Measurements from ENCODE around the gene REL.

Gene REL

GRCh38 chr2:60855989-60856669 lies 25.2 kb upstream of the REL start:
- no peaks in the 10 kb centered on the region for H4K20me1 ChIP-seq (ENCODE audit: low read depth, low read length)
- no peaks in the 10 kb centered on the region for H3F3A ChIP-seq (ENCODE audit: insufficient read depth)
- no peaks in the 10 kb centered on the region for H3K9me2 ChIP-seq (replicated peaks; ENCODE audit: insufficient read depth, low read length)
- no peaks in the 10 kb centered on the region for H3K9me3 ChIP-seq (ENCODE audit: insufficient read depth, low read length)
- no peaks in the 10 kb centered on the region for H3K36me3 ChIP-seq (ENCODE audit: low read length)
- H2AFZ ChIP-seq (ENCODE audit: low read depth, low read length, severe bottlenecking), result no peak overlapping the region
- H3K27me3 ChIP-seq (ENCODE audit: low read length), result no peaks in the 10 kb centered on the region
- no peak overlapping the region for H3K9ac ChIP-seq (ENCODE audit: low read length)
- no peak overlapping the region for H3K4me3 ChIP-seq (ENCODE audit: insufficient read depth, low read length, poor library complexity, severe bottlenecking)
- TF ChIP-seq CTCF (IDR thresholded peaks at IDR 0.05; ENCODE audit: insufficient read depth, low read length, poor library complexity, severe bottlenecking), result no peak
- no peak for TF ChIP-seq EZH2phosphoT487 (conservative IDR thresholded peaks at IDR 0.05; ENCODE audit: low read length)
- H3K27ac ChIP-seq (ENCODE audit: low read depth, low read length), result no peak overlapping the region
- no peaks in the 10 kb centered on the region for H3K79me2 ChIP-seq (ENCODE audit: insufficient read depth, low read length)
- no peak overlapping the region for H3K4me2 ChIP-seq (ENCODE audit: low read depth, low read length, poor library complexity, severe bottlenecking)

GRCh38 chr2:60857056-60857455 lies 24.3 kb upstream of the REL start:
- no peaks in the 10 kb centered on the region for H3K9me3 ChIP-seq (ENCODE audit: insufficient read depth, low read length)
- no peaks in the 10 kb centered on the region for H3K79me2 ChIP-seq (ENCODE audit: insufficient read depth, low read length)
- H3K27ac ChIP-seq (ENCODE audit: low read depth, low read length), result no peak overlapping the region
- H3K9ac ChIP-seq (ENCODE audit: low read length), result no peak overlapping the region
- H3K4me3 ChIP-seq (ENCODE audit: insufficient read depth, low read length, poor library complexity, severe bottlenecking), result no peak overlapping the region
- no peaks in the 10 kb centered on the region for H3K9me2 ChIP-seq (replicated peaks; ENCODE audit: insufficient read depth, low read length)
- H3K27me3 ChIP-seq (ENCODE audit: low read length), result no peaks in the 10 kb centered on the region
- H3K4me2 ChIP-seq (ENCODE audit: low read depth, low read length, poor library complexity, severe bottlenecking), result no peak overlapping the region
- H3F3A ChIP-seq (ENCODE audit: insufficient read depth), result no peaks in the 10 kb centered on the region
- no peak overlapping the region for H2AFZ ChIP-seq (ENCODE audit: low read depth, low read length, severe bottlenecking)
- no peaks in the 10 kb centered on the region for H3K36me3 ChIP-seq (ENCODE audit: low read length)
- H4K20me1 ChIP-seq (ENCODE audit: low read depth, low read length), result no peaks in the 10 kb centered on the region
- TF ChIP-seq CTCF (IDR thresholded peaks at IDR 0.05; ENCODE audit: insufficient read depth, low read length, poor library complexity, severe bottlenecking) (no peak), EZH2phosphoT487 (conservative IDR thresholded peaks at IDR 0.05; ENCODE audit: low read length) (no peak)

GRCh38 chr2:60858897-60859311 lies 22.5 kb upstream of the REL start:
- Histone ChIP-seq H3K9me3 (ENCODE audit: insufficient read depth, low read length) (no peaks in the 10 kb centered on the region), H3K9ac (ENCODE audit: low read length) (no peak overlapping the region), H3K4me3 (ENCODE audit: insufficient read depth, low read length, poor library complexity, severe bottlenecking) (no peak overlapping the region), H3K9me2 (replicated peaks; ENCODE audit: insufficient read depth, low read length) (no peaks in the 10 kb centered on the region), H3K79me2 (ENCODE audit: insufficient read depth, low read length) (no peaks in the 10 kb centered on the region), H3K36me3 (ENCODE audit: low read length) (no peaks in the 10 kb centered on the region), H2AFZ (ENCODE audit: low read depth, low read length, severe bottlenecking) (no peak overlapping the region), H4K20me1 (ENCODE audit: low read depth, low read length) (no peaks in the 10 kb centered on the region), H3K27me3 (ENCODE audit: low read length) (no peaks in the 10 kb centered on the region), H3K4me2 (ENCODE audit: low read depth, low read length, poor library complexity, severe bottlenecking) (no peak overlapping the region), H3K27ac (ENCODE audit: low read depth, low read length) (no peak overlapping the region), H3F3A (ENCODE audit: insufficient read depth) (no peaks in the 10 kb centered on the region)
- no peak for TF ChIP-seq EZH2phosphoT487 (conservative IDR thresholded peaks at IDR 0.05; ENCODE audit: low read length)
- no peak for TF ChIP-seq CTCF (IDR thresholded peaks at IDR 0.05; ENCODE audit: insufficient read depth, low read length, poor library complexity, severe bottlenecking)
